SH-SY5Y (cell line): ENCODE data around the gene DDAH2.

Experiments used
- GATA2 ChIP-seq: IDR thresholded peaks from 2 replicates; pipeline ENCODE4 v1.6.1; 2011; ENCODE audit warnings: mild to moderate bottlenecking, low read depth, low read length
- GATA3 ChIP-seq: IDR thresholded peaks from 2 replicates; pipeline ENCODE4 v1.6.1; 2011; ENCODE audit warnings: low read depth, mild to moderate bottlenecking, low read length, moderate library complexity

DDAH2 gene

GRCh38 chr6:31728767-31729514 is at the start of gene DDAH2:
TSS of gene DDAH2 (minus strand) at chr6:31729299. CDS start at chr6:31729161, 138 bp downstream.
- TF ChIP-seq GATA3: no peak
- TF ChIP-seq GATA2: no peak

- TF ChIP-seq GATA3: no peak
- TF ChIP-seq GATA2: no peak
Measured at GRCh38 chr6:31778193-31778592, 49.1 kb upstream of the DDAH2 start.

GRCh38 chr6:31777667-31778050 is 48.6 kb upstream of the DDAH2 start:
- TF ChIP-seq GATA3 (no peak), GATA2 (no peak)

GRCh38 chr6:31776989-31777666 is 48.0 kb upstream of the DDAH2 start, which contains the start of gene VWA7:
TSS of gene VWA7 (minus strand) at chr6:31777328. CDS start at chr6:31776779, 549 bp downstream.
- TF ChIP-seq GATA3 (no peak), GATA2 (no peak)

- TF ChIP-seq GATA3 (no peak), GATA2 (no peak)
Measured at GRCh38 chr6:31776485-31776988, 47.4 kb upstream of the DDAH2 start.

GRCh38 chr6:31775633-31776484 is 46.8 kb upstream of the DDAH2 start:
- no peak for TF ChIP-seq GATA2
- TF ChIP-seq GATA3: no peak

GRCh38 chr6:31775184-31775583 is 46.1 kb upstream of the DDAH2 start:
- no peak for TF ChIP-seq GATA2
- TF ChIP-seq GATA3: no peak

- no peak for TF ChIP-seq GATA3
- no peak for TF ChIP-seq GATA2
Measured at GRCh38 chr6:31771992-31772358, 42.9 kb upstream of the DDAH2 start.

- TF ChIP-seq GATA2: no peak
- TF ChIP-seq GATA3: no peak
Measured at GRCh38 chr6:31770860-31771259, 41.8 kb upstream of the DDAH2 start.

GRCh38 chr6:31769684-31770371 is 40.7 kb upstream of the DDAH2 start:
- TF ChIP-seq GATA3 (no peak), GATA2 (no peak)

- TF ChIP-seq GATA2 (no peak), GATA3 (no peak)
Measured at GRCh38 chr6:31768363-31769257, 39.5 kb upstream of the DDAH2 start.

- TF ChIP-seq GATA3 (no peak), GATA2 (no peak)
Measured at GRCh38 chr6:31767096-31767645, 38.1 kb upstream of the DDAH2 start.
